Mesenteric fat pad (tissue), 1 donor: ENCODE measurements around the gene SPON2. TPM values are rescaled to one million over a fixed set of nuclear protein-coding genes. Genes with fewer than 3 reads are reported as not detected.

Source experiments
- DNase-seq: peaks from one replicate; pipeline ENCODE4 v3.0.0-alpha.2; 2020; ENCODE audit warnings: low spot score
- total RNA-seq: library from RNA; stranded (reverse); fragmentation: NEBNext Ultra II Directional; extraction: Animal tissue kit (Norgen Biotek cat#: 25700); gene quantifications from one replicate; pipeline ENCODE4 v1.2.1, GENCODE V29; 2021
- donor health status: DM: yes; HTN: yes; CAD: no.

The SPON2 gene
- total RNA-seq, 1 donor from 2014 or later, result 27.3 TPM

DNA sequence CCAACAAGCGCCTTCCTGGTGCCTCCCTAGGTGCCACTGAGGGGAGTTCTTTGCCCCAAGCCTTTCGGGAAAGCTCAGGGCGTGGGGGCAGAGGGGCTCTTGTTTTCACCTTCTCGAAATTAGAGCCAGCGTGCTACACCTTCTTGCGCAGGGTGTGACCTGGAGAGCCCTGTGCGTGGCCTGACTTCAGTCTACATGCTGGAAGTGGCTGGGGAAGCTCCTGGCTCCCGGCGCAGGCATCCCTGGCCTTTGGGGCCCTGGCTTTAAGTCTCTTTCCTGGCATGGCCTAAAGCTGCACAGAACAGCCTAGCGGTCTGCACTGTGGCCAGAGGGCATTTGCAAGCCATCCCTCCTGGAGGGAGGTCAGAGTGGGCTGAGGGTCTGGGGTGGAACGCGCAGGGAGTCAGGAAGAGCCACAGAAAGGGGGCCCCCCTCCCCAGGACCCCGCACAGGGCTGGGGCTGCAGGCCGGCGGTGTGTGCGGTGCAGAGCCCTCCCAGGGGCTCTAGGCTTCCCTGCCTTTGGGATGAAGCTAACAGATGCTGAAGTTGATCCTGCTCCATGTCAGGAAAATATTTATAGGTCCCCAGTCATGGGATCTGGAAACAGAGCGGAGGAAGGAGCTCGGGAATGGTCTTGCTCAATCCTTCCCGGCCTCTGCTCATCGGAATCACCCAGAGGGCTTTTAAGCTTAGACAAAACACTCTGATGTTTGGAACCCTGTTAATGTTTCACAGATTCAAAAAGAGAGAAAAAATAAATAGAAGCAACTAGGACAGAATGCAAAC is 781 bp upstream of the SPON2 start:
- peak; percentile 83 for DNase-seq

DNA sequence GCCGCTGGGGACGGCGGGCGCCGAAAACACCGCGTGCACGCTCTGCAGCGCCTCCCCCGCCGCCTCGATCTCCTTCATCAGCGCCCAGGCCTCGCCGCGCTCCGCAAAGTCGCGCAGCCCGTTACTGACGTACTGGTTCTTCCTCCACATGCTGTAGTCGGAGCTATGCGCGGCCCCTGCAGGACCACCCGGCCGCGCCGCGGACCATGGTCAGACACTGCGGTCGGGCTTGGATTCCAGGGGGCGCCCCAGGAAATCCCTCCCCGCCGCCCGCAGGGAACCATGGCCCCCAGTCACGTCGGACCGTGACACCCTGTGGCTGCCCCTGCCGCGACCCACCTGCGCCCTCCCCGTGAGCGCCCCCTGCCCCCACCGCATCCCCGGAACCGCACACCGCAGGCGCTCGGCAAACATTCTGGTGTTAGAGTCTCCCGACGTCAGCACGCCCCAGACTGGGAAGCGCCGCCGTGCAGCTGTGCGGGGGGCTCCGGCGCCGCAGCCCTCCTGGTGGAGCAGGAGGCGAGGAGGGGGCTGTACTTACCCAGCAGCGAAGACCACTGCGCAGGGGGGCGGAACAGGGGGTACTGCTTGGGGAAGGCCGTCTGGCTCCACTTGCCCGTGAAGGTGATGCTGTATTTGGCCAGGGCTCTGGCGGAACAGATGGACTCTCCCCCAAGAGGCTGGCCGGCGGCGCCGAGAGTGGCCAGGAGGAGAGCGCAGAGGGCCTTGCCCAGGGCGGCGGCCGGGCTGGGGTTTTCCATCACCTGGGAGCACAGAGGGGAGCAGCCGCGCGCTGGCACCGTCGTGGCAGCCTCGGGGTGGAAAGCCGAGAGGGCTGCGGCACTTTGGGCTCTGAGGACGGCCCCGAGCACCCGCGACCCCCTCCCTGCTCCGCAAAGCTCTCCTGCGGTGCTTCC is 814 bp downstream of the SPON2 start:
- DNase-seq, result peak; percentile 89

- no peak for DNase-seq
Observed at GRCh38 chr4:1170976-1171310, 1.4 kb downstream of the SPON2 start.

DNA sequence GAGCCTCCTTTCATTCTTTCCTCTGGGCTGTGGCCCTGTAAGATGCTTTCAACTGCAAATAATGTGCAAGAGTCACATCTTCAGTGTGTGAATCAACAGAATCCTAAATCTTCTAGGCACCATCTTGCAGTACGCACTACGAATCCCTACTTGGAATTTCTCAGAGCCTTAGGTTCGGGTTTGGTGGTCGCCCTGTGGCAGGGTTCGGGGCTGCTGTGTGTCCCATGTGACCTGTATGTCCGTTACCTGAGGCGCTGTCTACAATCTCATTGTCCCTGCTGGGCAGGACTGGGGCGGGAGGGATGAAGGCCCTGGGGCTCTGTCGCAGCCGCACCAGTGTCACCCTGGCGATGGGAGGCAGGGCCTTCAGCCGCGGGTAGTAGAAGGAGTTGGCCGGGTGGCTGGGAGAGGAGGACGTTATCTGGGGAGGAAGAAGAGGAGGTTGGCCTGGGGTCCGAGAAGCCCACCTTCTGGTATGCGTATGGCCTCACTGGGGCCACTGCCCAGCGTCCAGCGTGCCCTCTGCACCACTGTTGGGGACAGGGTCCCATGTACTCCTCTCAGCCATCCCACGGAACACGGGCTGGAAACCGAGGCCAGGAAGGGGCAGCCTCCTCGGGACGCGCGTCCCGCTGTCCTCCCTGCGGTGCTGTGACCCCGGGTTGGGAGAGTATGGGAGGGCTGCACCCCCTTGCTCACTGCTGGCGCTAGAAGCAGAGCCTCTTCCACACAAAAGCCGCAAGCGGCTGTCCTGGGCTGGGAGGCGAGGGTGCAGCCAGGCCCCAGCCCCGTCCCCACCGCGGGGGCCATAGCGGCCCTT is 2.0 kb downstream of the SPON2 start:
- no peak for DNase-seq

DNA sequence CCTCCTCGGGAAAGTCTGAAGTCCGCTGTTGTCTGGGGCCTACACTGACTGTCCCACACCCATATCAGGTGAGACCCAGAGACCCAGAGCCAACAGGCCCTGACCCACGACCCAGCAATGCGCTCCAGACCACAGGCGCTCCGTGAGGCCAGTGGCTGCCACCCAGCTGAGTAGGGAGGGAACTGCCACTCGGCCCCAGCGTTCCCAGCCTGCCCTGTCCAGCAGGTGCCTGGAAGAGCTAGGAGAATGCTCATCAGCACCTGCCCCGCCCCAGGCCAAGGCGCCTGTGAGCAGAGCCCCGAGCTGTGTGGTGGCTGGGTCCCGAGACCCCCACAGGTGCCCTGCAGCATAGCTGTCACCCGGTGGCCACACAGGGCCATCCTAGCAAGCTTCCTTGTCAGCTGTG is 2.7 kb downstream of the SPON2 start:
- DNase-seq, result no peak

GRCh38 chr4:1169171-1169671 is 3.2 kb downstream of the SPON2 start:
- no peak for DNase-seq

- DNase-seq, result no peak
Observed at GRCh38 chr4:1168191-1169101, 3.9 kb downstream of the SPON2 start.

DNA sequence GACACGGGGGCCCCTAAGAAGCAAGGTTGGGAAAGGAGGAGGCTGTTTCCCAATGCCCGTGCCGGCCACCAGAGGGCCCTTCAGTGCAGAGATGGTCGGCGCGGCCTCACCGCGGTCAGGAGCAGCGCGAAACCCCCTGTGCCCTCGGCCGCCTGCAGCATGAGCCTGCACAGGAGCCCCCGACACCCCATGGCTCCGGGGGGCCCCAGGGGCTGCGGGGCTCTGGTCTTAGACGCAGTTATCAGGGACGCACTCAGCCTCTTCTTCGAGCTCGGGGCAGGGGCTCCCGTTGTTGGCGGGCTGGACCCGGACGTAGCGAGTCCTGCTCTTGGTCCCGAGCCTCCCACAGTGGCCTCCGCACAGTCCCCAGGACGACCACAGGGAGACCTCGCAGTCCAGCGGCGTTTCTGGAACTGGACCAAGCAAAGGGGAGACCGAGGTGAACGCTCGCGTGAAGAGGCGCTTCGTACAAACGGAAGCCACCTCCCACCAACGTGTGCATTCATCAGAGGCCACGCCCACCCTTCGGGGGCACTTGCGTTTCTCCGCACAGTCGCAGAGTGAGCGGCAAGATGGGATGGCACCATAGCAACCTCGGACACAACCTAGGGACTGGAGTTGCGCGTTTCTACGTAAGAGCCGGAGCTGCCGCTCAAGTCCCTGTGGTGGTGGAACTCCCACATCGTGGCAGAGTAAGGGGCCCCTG is 5.0 kb downstream of the SPON2 start:
- DNase-seq, result peak; percentile 93

DNA sequence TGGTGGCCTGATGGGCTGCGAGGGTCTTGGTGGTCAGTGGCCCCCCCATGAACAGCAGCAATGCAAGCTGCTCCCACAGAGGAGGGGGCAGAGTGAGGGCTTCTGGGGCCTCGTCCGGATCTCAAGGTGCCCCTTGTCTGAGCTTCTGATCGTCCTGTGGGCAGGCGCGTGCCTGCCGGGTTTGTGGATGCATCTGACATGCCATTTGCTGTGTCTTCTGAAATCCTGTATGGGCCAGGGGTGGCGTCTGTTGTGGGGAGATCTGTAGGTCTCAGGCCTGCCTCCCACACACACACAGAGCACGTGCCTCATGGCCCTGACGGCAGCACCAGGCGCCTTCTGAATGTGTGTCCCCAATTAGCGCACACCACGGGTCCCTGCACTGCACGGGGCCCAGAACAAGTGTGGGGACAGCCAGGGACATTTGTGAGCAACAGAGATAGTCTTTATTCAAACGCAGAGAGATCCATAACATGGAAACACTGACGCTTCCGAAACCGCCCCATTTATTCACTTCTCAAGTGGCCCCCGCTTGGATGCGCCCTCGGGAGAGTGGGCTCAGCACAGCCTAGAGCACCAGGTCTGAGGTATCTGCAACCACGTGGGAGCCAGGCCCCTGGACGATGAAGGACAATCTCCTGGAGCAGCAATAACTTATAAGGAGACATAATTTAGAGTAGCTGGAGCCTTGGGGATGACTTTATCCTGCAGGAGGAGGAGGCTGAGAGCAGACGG is 5.7 kb downstream of the SPON2 start:
- DNase-seq, result no peak

DNA sequence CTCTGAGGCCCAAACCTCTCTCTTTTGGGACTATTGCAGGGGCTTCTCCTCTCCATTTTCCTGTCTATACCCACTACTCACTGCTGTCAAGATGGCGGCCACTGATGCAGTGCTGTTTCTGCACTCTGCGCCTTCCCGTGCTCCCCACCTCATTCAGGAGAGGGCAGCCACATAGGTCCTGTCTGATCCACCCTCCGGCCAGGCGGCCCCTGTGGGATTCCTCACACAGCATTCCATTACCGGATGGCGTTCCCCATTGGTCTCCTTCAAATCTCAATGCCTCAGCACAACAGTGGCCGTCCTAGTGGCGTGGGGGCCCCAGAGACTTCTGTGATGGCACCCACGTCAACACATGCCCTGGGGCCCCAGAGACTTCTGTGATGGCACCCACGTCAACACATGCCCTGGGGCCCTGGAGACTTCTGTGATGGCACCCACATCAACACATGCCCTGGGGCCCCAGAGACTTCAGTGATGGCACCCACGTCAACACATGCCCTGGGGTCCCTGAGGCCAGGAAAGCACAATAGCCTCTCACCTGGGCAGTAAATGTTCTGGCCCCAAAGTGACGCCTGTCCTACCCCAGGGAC is 7.3 kb downstream of the SPON2 start:
- no peak for DNase-seq

GRCh38 chr4:1164444-1164843 is 7.9 kb downstream of the SPON2 start:
- DNase-seq, result no peak

- DNase-seq, result no peak
Observed at GRCh38 chr4:1164040-1164439, 8.3 kb downstream of the SPON2 start.

GRCh38 chr4:1160351-1160750 is 12.0 kb downstream of the SPON2 start:
- DNase-seq, result no peak

DNA sequence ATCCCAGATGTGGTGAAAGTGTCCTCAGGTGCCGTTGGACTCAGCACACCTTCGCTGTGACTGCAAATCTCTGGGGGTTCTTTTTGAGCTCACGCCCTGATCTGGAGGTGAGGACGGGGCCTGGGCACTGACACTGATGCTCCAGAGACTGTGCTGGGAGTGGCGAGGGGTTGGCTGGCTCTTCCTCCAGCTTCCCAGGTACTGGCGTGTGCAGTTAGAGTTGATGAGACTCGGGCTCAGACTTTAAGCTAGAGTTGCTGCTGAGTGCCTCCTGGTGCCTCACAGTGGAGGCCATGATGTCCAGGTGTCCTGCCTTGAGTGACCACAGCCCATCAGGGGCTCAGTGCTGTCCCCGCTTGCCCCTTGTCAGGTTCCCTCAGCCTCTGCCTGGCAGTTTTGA is 16.3 kb downstream of the SPON2 start:
- DNase-seq, result no peak

DNA sequence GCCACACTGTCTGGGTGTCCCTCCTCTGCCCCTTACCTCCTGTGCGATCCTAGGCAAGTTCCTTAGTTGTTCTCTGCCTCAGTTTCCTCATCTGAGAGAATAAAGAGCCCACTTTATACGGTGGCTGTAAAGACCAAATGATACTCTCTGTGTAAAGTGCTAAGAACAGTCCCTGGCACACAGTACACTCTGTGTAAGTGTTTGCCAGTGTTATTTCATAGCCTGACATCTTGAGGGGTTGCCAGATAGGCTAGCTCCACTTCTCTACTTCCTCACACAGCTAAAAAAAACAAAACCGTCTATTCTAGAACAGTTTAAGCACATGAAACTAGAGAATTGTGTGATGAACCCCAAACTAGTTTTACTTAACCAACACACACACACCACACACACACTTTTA is 17.1 kb downstream of the SPON2 start:
- no peak for DNase-seq

GRCh38 chr4:1154523-1155182 is 17.7 kb downstream of the SPON2 start:
- DNase-seq, result no peak

GRCh38 chr4:1154126-1154522 is 18.3 kb downstream of the SPON2 start:
- DNase-seq, result no peak

GRCh38 chr4:1153567-1154090 is 18.8 kb downstream of the SPON2 start:
- DNase-seq, result no peak
